Heart left ventricle (tissue), 13 donors: ENCODE measurements around the gene RPRD1B.

Source experiments
- POLR2A ChIP-seq, 2 donors: fragments of 450-650 bp; IDR thresholded peaks; one replicate each; pipeline ENCODE4 v1.6.1; 2017; ENCODE audit warnings: antibody characterized with exemption in 2 of 2, mild to moderate bottlenecking in 2 of 2, moderate library complexity in 2 of 2
- TF ChIP-seq, protein P1 (sequence below), 12 donors: fragments of 200-600 bp; sonication (generic) in 4 of 12; IDR thresholded peaks; one replicate each; pipeline versions ENCODE4 v1.5.0 to v1.8.0; 2018 to 2022; ENCODE audit warnings: antibody characterized with exemption in 12 of 12, mild to moderate bottlenecking in 5 of 12
- donor health status: ischemic (EF 13 %, LVEDD 7.1; RV severe dilation, severe dysfunction).
- donor health status: DM: no; HTN: yes; CAD: no.
- donor health status: DM: no; HTN: no; CAD: no.
- donor health status: ischemic (EF 25% LVEDD 6.9; RV normal size, moderate dysfunction).
- donor health status: ischemic (EF 25% LVEDD 5.7; RV mildly dilated, moderate dysfunction).
- donor health status: ischemic (EF 35%, LVEDD 5.7; RV mildly dilated, moderate dysfunction).
- donor health status: nonischemic (EF 11% LVEDD 7.7; RV severe dilation, severe dysfunction).
- donor health status: DM: yes; HTN: yes; CAD: no.
- donor health status: PGD.
- donor health status: ischemic (EF 29% LVEDD 5.4; RV normal size, mild dysfunction).
- donor health status: nonischemic (EF 23%, LVEDD 6.1; RV moderate dilation, normal function).

DNA sequence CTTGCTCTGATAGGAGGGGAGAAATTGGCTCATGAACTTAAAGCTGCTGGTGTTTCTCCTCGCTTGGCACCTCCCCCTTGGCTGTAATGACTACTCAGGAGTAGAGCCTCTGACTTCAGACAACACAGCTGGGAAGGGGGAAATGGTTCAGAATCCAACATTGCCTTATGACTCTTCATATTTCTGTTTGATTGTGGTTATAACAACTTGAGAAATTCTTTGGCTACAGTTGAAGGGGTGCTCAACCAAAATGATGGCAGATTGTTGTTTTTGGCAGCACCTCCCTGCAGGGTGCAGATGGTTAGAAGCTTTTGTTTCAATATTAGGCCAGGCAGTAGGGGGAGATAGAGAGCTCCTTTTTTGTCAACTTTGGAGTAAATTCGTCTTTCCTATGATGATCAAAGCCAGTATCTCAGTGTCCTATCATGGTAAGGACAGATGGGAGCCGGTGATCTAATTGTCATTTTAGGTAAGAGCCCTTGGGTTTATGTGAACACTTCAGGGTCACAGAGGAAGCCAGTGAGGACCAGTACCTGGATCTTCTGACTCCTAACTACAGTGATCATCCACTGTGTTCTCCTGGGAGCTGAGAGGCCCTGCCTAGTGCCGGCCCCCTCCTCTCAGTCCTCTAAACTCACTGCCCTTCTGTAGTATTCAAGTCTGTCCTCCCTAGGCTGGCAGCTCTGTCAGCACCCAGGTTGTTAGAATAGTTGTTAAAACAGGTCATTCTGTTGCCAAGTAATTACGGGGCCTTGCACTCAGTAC is 39.9 kb downstream of the RPRD1B start:
- no peak for TF ChIP-seq POLR2A (IDR thresholded peaks at IDR 0.05)
- TF ChIP-seq, protein P1, sequence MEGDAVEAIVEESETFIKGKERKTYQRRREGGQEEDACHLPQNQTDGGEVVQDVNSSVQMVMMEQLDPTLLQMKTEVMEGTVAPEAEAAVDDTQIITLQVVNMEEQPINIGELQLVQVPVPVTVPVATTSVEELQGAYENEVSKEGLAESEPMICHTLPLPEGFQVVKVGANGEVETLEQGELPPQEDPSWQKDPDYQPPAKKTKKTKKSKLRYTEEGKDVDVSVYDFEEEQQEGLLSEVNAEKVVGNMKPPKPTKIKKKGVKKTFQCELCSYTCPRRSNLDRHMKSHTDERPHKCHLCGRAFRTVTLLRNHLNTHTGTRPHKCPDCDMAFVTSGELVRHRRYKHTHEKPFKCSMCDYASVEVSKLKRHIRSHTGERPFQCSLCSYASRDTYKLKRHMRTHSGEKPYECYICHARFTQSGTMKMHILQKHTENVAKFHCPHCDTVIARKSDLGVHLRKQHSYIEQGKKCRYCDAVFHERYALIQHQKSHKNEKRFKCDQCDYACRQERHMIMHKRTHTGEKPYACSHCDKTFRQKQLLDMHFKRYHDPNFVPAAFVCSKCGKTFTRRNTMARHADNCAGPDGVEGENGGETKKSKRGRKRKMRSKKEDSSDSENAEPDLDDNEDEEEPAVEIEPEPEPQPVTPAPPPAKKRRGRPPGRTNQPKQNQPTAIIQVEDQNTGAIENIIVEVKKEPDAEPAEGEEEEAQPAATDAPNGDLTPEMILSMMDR (IDR thresholded peaks at IDR 0.05) = peak; percentile 72 to 92 (median 80)
